ENCODE data around the gene MAPK12. TPM values are rescaled to one million over a fixed set of nuclear protein-coding genes. Genes with fewer than 3 reads are reported as not detected.

The MAPK12 gene
- total and polyA plus RNA-seq, 9 of the 15 experiments (the other 6 are each of a cell fraction or from before 2014, with no cell fraction given) = 0.79 to 71.5 (median 32.8) TPM

DNA sequence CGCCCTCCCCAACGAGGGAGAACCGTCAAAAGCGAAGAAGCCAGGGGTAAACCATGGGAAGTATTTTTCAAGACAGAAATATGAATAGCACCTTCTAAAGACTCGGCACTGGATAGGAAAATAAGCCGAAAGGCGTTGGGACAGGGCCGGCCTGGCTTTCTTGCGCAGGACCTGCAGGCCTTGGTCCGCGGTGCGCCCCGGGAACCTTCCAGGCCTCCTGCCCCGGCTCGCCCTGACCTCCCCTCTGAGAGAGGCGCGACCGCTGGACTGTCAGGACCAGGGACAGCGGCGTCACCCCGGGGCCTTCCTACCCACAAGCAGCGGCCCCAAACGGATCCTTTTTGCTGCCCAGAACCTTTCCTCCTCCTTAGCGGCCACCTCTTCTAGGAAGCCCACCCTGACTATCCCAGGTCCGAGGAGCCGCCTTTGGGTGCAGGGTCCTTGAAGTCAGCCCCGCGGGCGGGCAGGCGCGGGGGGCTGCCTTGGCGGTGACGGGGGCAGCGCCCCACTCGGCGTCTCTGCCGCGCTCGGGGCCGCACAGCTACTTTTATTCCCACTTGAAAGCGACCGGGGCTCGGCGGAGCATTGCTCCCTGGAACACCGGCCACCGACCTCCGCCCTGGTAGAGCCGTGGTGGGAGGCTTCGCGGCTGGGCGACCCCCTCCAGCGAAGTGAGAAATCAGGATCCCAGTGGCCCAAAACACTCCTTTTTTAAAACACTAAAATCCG is 9.3 kb upstream of the MAPK12 start (continued):
- TF ChIP-seq, protein P1, sequence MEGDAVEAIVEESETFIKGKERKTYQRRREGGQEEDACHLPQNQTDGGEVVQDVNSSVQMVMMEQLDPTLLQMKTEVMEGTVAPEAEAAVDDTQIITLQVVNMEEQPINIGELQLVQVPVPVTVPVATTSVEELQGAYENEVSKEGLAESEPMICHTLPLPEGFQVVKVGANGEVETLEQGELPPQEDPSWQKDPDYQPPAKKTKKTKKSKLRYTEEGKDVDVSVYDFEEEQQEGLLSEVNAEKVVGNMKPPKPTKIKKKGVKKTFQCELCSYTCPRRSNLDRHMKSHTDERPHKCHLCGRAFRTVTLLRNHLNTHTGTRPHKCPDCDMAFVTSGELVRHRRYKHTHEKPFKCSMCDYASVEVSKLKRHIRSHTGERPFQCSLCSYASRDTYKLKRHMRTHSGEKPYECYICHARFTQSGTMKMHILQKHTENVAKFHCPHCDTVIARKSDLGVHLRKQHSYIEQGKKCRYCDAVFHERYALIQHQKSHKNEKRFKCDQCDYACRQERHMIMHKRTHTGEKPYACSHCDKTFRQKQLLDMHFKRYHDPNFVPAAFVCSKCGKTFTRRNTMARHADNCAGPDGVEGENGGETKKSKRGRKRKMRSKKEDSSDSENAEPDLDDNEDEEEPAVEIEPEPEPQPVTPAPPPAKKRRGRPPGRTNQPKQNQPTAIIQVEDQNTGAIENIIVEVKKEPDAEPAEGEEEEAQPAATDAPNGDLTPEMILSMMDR (IDR thresholded peaks at IDR 0.05 in 2 of 3, conservative IDR thresholded peaks at IDR 0.05 in 1 of 3; ENCODE audit: insufficient read depth in 2 of 3, low read depth in 1 of 3, low read length in 3 of 3) = no peak
- TF ChIP-seq DEAF1 (CRISPR knock-in tag; IDR thresholded peaks at IDR 0.05) = no peak
- 0 out of 4 replicates have a peak, but pooled peaks of 1 of the 2 experiments have one; percentile 25 for TF ChIP-seq RCOR1 (IDR thresholded peaks at IDR 0.05; ENCODE audit: borderline replicate concordance in 1 of 2, low read depth in 2 of 2, low read length in 2 of 2)
- TF ChIP-seq IFI16 (CRISPR knock-in tag; IDR thresholded peaks at IDR 0.05) = no peak
- TF ChIP-seq PATZ1 (CRISPR knock-in tag; IDR thresholded peaks at IDR 0.05; ENCODE audit: borderline replicate concordance) = 0 out of 2 replicates have a peak, but pooled peaks have one; percentile 39
- TF ChIP-seq, protein P2, sequence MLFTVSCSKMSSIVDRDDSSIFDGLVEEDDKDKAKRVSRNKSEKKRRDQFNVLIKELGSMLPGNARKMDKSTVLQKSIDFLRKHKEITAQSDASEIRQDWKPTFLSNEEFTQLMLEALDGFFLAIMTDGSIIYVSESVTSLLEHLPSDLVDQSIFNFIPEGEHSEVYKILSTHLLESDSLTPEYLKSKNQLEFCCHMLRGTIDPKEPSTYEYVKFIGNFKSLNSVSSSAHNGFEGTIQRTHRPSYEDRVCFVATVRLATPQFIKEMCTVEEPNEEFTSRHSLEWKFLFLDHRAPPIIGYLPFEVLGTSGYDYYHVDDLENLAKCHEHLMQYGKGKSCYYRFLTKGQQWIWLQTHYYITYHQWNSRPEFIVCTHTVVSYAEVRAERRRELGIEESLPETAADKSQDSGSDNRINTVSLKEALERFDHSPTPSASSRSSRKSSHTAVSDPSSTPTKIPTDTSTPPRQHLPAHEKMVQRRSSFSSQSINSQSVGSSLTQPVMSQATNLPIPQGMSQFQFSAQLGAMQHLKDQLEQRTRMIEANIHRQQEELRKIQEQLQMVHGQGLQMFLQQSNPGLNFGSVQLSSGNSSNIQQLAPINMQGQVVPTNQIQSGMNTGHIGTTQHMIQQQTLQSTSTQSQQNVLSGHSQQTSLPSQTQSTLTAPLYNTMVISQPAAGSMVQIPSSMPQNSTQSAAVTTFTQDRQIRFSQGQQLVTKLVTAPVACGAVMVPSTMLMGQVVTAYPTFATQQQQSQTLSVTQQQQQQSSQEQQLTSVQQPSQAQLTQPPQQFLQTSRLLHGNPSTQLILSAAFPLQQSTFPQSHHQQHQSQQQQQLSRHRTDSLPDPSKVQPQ (CRISPR knock-in tag; IDR thresholded peaks at IDR 0.05; ENCODE audit: borderline replicate concordance) = no peak
- TF ChIP-seq SREBF1 (IDR thresholded peaks at IDR 0.05; ENCODE audit: borderline replicate concordance, low read depth, low read length) = no peak
- TF ChIP-seq TCFL5 (CRISPR knock-in tag; conservative IDR thresholded peaks at IDR 0.05) = no peak
- peak; percentile 69; the same call in 1 of the 2 replicates for TF ChIP-seq TFAP4 (CRISPR knock-in tag; IDR thresholded peaks at IDR 0.05; ENCODE audit: borderline replicate concordance)
- no peak for TF ChIP-seq JUNB (CRISPR knock-in tag; conservative IDR thresholded peaks at IDR 0.05)
- TF ChIP-seq, protein P3, sequence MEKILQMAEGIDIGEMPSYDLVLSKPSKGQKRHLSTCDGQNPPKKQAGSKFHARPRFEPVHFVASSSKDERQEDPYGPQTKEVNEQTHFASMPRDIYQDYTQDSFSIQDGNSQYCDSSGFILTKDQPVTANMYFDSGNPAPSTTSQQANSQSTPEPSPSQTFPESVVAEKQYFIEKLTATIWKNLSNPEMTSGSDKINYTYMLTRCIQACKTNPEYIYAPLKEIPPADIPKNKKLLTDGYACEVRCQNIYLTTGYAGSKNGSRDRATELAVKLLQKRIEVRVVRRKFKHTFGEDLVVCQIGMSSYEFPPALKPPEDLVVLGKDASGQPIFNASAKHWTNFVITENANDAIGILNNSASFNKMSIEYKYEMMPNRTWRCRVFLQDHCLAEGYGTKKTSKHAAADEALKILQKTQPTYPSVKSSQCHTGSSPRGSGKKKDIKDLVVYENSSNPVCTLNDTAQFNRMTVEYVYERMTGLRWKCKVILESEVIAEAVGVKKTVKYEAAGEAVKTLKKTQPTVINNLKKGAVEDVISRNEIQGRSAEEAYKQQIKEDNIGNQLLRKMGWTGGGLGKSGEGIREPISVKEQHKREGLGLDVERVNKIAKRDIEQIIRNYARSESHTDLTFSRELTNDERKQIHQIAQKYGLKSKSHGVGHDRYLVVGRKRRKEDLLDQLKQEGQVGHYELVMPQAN (IDR thresholded peaks at IDR 0.05; ENCODE audit: borderline replicate concordance) = peak; percentile 63; the same call in 1 of the 2 replicates
- TF ChIP-seq, protein P4, sequence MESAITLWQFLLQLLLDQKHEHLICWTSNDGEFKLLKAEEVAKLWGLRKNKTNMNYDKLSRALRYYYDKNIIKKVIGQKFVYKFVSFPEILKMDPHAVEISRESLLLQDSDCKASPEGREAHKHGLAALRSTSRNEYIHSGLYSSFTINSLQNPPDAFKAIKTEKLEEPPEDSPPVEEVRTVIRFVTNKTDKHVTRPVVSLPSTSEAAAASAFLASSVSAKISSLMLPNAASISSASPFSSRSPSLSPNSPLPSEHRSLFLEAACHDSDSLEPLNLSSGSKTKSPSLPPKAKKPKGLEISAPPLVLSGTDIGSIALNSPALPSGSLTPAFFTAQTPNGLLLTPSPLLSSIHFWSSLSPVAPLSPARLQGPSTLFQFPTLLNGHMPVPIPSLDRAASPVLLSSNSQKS (CRISPR knock-in tag; IDR thresholded peaks at IDR 0.05) = no peak
